NB4 (cell line): ENCODE data around the gene CDH4.

Source experiments
- MAX ChIP-seq: IDR thresholded peaks from 2 replicates; pipeline ENCODE4 v1.6.1; 2011; ENCODE audit warnings: low read depth, low read length
- POLR2A ChIP-seq: IDR thresholded peaks from 2 replicates; pipeline ENCODE4 v1.6.1; 2011; ENCODE audit warnings: mild to moderate bottlenecking; ENCODE audit not compliant: insufficient read length; ENCODE audit errors: extremely low read depth
- TF ChIP-seq, protein P1 (sequence below): IDR thresholded peaks from one replicate; pipeline ENCODE4 v1.5.1; 2012; ENCODE audit warnings: low read depth, low read length

DNA sequence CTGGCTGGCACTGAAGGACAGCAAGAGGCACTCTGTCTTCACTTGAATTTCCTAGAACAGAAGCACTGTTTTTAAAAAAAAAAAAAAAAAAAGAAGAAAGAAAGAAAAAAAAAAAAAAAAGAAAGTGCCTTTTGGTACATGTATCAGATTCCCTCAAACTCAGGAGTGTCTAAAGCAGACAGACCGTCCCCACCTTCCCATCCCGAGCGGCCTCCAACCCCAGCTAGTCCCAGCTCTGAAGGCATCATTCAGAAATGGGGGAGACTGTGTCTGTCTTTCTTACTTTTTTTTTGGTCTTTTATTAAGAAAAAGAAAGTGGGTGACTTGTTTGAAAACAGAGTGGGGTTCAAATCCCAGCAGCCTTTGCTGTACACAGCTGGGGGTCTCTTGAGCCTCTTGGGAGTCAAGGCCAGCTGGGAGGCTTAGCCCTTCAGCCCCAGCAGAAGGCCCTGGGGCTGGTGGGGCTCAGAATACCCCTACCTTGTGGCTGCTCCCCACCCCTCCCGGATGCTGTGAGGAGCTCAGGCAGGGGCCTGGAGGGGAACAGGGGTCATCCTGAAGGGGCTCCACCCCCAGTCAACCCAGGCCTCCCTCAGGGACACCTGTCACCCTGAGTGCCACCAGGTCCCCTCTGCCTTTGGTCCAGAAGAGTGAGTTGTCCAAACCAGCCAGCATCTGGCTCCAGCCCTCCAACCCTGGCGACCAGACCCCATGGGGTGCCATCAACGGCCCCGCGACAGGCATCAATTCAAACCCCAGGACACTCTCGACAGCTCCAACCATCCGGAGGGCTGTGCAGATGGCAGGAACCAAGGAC is 685.3 kb downstream of the CDH4 start:
- TF ChIP-seq, protein P1, sequence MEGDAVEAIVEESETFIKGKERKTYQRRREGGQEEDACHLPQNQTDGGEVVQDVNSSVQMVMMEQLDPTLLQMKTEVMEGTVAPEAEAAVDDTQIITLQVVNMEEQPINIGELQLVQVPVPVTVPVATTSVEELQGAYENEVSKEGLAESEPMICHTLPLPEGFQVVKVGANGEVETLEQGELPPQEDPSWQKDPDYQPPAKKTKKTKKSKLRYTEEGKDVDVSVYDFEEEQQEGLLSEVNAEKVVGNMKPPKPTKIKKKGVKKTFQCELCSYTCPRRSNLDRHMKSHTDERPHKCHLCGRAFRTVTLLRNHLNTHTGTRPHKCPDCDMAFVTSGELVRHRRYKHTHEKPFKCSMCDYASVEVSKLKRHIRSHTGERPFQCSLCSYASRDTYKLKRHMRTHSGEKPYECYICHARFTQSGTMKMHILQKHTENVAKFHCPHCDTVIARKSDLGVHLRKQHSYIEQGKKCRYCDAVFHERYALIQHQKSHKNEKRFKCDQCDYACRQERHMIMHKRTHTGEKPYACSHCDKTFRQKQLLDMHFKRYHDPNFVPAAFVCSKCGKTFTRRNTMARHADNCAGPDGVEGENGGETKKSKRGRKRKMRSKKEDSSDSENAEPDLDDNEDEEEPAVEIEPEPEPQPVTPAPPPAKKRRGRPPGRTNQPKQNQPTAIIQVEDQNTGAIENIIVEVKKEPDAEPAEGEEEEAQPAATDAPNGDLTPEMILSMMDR: no peak
- no peak for TF ChIP-seq MAX
- no peak for TF ChIP-seq POLR2A
